Cardiac muscle cell (in vitro differentiated cells and primary cell): Measurements from ENCODE around the gene HLA-A. TPM values are rescaled to one million over a fixed set of nuclear protein-coding genes. Genes with fewer than 3 reads are reported as not detected.

ENCODE experiments used
- DNase-seq, 2 donors: peaks; one replicate each; pipeline versions ENCODE4 v3.0.0 to v3.0.0-alpha.2; 2010 to 2017; ENCODE audit warnings: low read depth in 1 of 2, low spot score in 1 of 2
- H3K27ac ChIP-seq: fragments of 200-600 bp; sonication (generic); 2 replicates; pipeline ENCODE4 v1.5.1; 2016
- H3K27me3 ChIP-seq: fragments of 200-600 bp; sonication (generic); 2 replicates; pipeline ENCODE4 v1.6.0; 2016; ENCODE audit warnings: control low read depth
- H3K36me3 ChIP-seq: fragments of 200-600 bp; sonication (generic); 2 replicates; pipeline ENCODE4 v1.5.1; 2016; ENCODE audit warnings: control low read depth
- H3K4me1 ChIP-seq: fragments of 200-600 bp; sonication (generic); 2 replicates; pipeline ENCODE4 v1.8.1; 2017; ENCODE audit warnings: low read depth, mild to moderate bottlenecking, mixed run types
- H3K4me3 ChIP-seq: fragments of 200-600 bp; sonication (generic); 2 replicates; pipeline ENCODE4 v1.5.1; 2016; ENCODE audit warnings: mild to moderate bottlenecking
- H3K9me3 ChIP-seq: fragments of 200-600 bp; sonication (generic); 2 replicates; pipeline ENCODE4 v1.5.1; 2017; ENCODE audit warnings: low read depth, mild to moderate bottlenecking, control low read depth
- CTCF ChIP-seq: IDR thresholded peaks from 2 replicates; pipeline ENCODE4 v1.5.1; 2012; ENCODE audit warnings: low read depth, mild to moderate bottlenecking, low read length
- polyA plus RNA-seq: library from polyadenylated mRNA; unstranded; fragments of >200 nt; fragmentation: Nextera tagmentation; extraction: Ambion mirVana; gene quantifications from 2 replicates; pipeline ENCODE4 v1.2.1, GENCODE V29; 2016
- total RNA-seq: library from RNA; depleted of rRNA; stranded (reverse); fragments of >200 nt; gene quantifications from 2 replicates; pipeline ENCODE4 v1.2.3, GENCODE V29; 2016

Gene HLA-A
- total and polyA plus RNA-seq, 2 experiments from 2014 or later: 119 to 177 TPM

GRCh38 chr6:29949934-29950333 lies 7.6 kb downstream of the HLA-A start:
- Histone ChIP-seq H3K4me3 (no peak overlapping the region), H3K27ac (no peak overlapping the region), H3K4me1 (no peaks in the 10 kb centered on the region), H3K36me3 (no peaks in the 10 kb centered on the region), H3K9me3 (no peaks in the 10 kb centered on the region), H3K27me3 (no peaks in the 10 kb centered on the region)
- TF ChIP-seq CTCF: no peak
- no peak for DNase-seq

GRCh38 chr6:29951882-29952281 lies 9.6 kb downstream of the HLA-A start:
- no peaks in the 10 kb centered on the region for H3K36me3 ChIP-seq

GRCh38 chr6:29953001-29953441 lies 10.7 kb downstream of the HLA-A start:
- Histone ChIP-seq H3K27me3 (no peaks in the 10 kb centered on the region), H3K9me3 (no peaks in the 10 kb centered on the region), H3K27ac (no peak overlapping the region), H3K4me1 (no peaks in the 10 kb centered on the region), H3K4me3 (no peak overlapping the region), H3K36me3 (no peaks in the 10 kb centered on the region)
- no peak for TF ChIP-seq CTCF
- peak; percentile 46 to 75 for DNase-seq

More at GRCh38 chr6:29951882-29952281, 9.6 kb downstream of the HLA-A start:
- Histone ChIP-seq H3K4me1 (no peaks in the 10 kb centered on the region), H3K4me3 (no peak overlapping the region), H3K27me3 (no peaks in the 10 kb centered on the region), H3K9me3 (no peaks in the 10 kb centered on the region), H3K27ac (no peak overlapping the region)
- DNase-seq: no peak
- no peak for TF ChIP-seq CTCF

- Histone ChIP-seq H3K36me3 (no peaks in the 10 kb centered on the region), H3K9me3 (no peaks in the 10 kb centered on the region), H3K4me1 (no peaks in the 10 kb centered on the region), H3K27ac (no peak overlapping the region), H3K4me3 (no peak overlapping the region), H3K27me3 (no peaks in the 10 kb centered on the region)
- peak in 1 of 2 donors; percentile 12 for DNase-seq
- no peak for TF ChIP-seq CTCF
Observed at GRCh38 chr6:29953686-29954085, 11.4 kb downstream of the HLA-A start.

DNA sequence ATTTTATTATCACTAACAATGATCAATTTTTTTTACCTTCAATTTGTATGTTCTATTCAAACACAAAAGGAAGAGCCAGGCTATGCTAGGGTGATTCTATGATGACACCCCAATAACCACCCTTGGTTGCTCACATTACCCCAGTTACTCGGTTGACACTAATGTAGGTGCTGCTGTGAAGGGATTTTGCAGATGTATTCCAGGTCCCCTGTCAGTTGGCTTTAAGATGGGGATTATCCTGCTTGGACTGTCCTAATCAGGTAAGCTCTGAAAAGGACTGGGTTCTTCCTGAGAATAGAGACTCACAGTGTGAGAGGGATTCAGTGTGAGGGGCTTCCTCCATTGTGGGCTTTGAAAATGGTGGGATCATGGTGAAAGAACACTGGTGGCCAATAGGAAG lies 11.9 kb downstream of the HLA-A start:
- no peak for DNase-seq
- Histone ChIP-seq H3K9me3 (no peaks in the 10 kb centered on the region), H3K36me3 (no peaks in the 10 kb centered on the region), H3K4me1 (no peaks in the 10 kb centered on the region), H3K4me3 (no peak overlapping the region), H3K27me3 (no peaks in the 10 kb centered on the region), H3K27ac (no peak overlapping the region)
- TF ChIP-seq CTCF: no peak

DNA sequence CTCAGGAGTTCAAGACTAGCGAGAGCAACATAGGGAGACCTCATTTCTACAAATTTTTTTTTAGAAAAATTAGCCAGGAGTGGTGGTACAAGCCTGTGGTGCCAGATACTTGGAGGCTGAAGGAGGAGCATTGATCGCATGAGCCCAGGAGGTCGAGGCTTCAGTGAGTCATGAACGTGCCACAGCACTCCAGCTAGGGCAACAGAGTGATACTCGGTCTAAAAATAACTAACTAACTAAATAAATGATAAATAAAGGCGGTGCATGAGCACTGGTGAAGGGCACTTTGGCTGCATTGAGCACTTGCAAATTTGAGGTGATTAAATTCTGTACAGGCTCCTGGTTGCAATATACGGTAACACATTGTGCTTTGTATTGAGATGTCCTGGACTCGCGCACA lies 13.5 kb downstream of the HLA-A start:
- H3K4me1 ChIP-seq: no peaks in the 10 kb centered on the region
- no peaks in the 10 kb centered on the region for H3K27me3 ChIP-seq
- no peak for TF ChIP-seq CTCF
- no peaks in the 10 kb centered on the region for H3K36me3 ChIP-seq
- H3K9me3 ChIP-seq: no peaks in the 10 kb centered on the region
- H3K27ac ChIP-seq: no peak overlapping the region
- H3K4me3 ChIP-seq: no peak overlapping the region
- no peak for DNase-seq
